ENCODE measurements around the gene GPC5. TPM values are rescaled to one million over a fixed set of nuclear protein-coding genes. Genes with fewer than 3 reads are reported as not detected.

GPC5 gene
- total and polyA plus RNA-seq, 2 experiments from 2014 or later: 0.32 TPM; not detected in 1

DNA sequence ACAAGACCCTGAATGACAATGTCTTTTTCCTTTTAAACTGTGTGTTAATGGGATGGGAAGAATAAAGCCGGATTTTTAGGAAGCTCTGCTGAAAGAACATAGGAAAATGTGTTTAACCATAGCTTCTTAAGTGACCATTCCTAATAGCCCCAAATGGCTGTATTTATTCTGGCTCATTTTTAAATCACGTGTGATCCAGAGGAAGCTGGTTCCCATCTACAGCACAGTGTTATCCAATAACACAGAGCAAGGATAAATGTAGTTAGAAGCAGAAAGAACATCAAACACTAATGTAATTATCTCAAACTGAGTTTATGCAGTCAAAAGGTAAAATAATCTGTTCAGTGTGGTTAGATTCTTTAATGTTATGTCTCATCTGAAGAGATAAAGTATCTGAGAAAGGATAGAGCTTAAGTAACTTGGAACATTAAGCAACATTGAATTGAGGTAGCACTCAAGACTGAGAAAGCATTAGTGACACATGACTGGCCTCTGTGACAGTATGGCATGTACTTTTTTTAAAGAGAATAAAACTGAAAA, 853.3 kb downstream of the GPC5 start:
- no peak for DNase-seq
- H3K9me2 ChIP-seq (ENCODE audit: insufficient read depth): no peaks in the 10 kb centered on the region
- no peak overlapping the region for H2AFZ ChIP-seq
- no peak overlapping the region for H3K27ac ChIP-seq
- H3K36me3 ChIP-seq (ENCODE audit: low read depth): no peaks in the 10 kb centered on the region
- H3K27me3 ChIP-seq (replicated peaks; ENCODE audit: insufficient read depth): no peaks in the 10 kb centered on the region
- H4K20me1 ChIP-seq (ENCODE audit: insufficient read depth): no peaks in the 10 kb centered on the region
- no peak overlapping the region for H3K4me3 ChIP-seq
- 0 to 10% methylated on average over 2 of the region's 2 CpGs for WGBS, 2 experiments (ENCODE audit: low coverage in 1 of 2, low lambda C conversion rate in 2 of 2, missing lambda C conversion rate in 2 of 2)
- no peaks in the 10 kb centered on the region for H3K79me2 ChIP-seq (ENCODE audit: insufficient read depth)
- no peak for TF ChIP-seq EZH2 (IDR thresholded peaks at IDR 0.05; ENCODE audit: insufficient read depth, poor library complexity, severe bottlenecking)
- no peak for TF ChIP-seq EZH2phosphoT487 (IDR thresholded peaks at IDR 0.05; ENCODE audit: insufficient read depth, low read depth)
- no peaks in the 10 kb centered on the region for H3K9me3 ChIP-seq (ENCODE audit: low read depth)
- H3K4me1 ChIP-seq (ENCODE audit: insufficient read depth): no peaks in the 10 kb centered on the region
- H3K9ac ChIP-seq: no peak overlapping the region
- no peaks in the 10 kb centered on the region for H3F3A ChIP-seq (ENCODE audit: insufficient read depth)
- in situ Hi-C loops (cut with MboI): no loop called here
- no peak overlapping the region for H3K4me2 ChIP-seq (ENCODE audit: unreplicated experiment)

DNA sequence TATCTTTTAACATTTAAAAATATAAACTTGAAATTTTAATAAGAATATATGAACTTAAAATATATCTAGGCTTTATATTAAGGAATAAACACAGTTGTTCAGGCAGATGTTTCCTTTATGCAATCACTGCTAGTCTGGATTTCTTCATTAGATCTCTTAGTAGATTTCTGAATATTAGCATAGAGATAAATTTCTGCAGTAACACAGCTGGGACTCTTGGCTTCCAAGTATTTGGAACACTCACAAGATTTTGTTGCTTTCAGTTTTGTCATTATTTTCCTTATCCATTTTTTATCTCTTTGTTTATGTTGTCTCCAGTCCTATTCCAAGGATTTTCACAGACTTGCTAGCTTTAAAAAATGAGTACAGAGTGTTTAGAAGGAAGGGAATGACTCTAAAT, 857.1 kb downstream of the GPC5 start:
- no peak for TF ChIP-seq EZH2phosphoT487 (IDR thresholded peaks at IDR 0.05; ENCODE audit: insufficient read depth, low read depth)
- no peak for TF ChIP-seq EZH2 (IDR thresholded peaks at IDR 0.05; ENCODE audit: insufficient read depth, poor library complexity, severe bottlenecking)
- in situ Hi-C loops (cut with MboI): no loop called here
- no peak overlapping the region for H3K4me3 ChIP-seq
- H3K4me2 ChIP-seq (ENCODE audit: unreplicated experiment): no peak overlapping the region
- H3F3A ChIP-seq (ENCODE audit: insufficient read depth): no peaks in the 10 kb centered on the region
- H3K4me1 ChIP-seq (ENCODE audit: insufficient read depth): no peaks in the 10 kb centered on the region
- no peaks in the 10 kb centered on the region for H3K36me3 ChIP-seq (ENCODE audit: low read depth)
- H4K20me1 ChIP-seq (ENCODE audit: insufficient read depth): no peaks in the 10 kb centered on the region
- DNase-seq: no peak
- no peaks in the 10 kb centered on the region for H3K27me3 ChIP-seq (replicated peaks; ENCODE audit: insufficient read depth)
- H3K9ac ChIP-seq: no peak overlapping the region
- no peaks in the 10 kb centered on the region for H3K9me3 ChIP-seq (ENCODE audit: low read depth)
- no peak overlapping the region for H3K27ac ChIP-seq
- no peaks in the 10 kb centered on the region for H3K79me2 ChIP-seq (ENCODE audit: insufficient read depth)
- H3K9me2 ChIP-seq (ENCODE audit: insufficient read depth): no peaks in the 10 kb centered on the region
- no peak overlapping the region for H2AFZ ChIP-seq

DNA sequence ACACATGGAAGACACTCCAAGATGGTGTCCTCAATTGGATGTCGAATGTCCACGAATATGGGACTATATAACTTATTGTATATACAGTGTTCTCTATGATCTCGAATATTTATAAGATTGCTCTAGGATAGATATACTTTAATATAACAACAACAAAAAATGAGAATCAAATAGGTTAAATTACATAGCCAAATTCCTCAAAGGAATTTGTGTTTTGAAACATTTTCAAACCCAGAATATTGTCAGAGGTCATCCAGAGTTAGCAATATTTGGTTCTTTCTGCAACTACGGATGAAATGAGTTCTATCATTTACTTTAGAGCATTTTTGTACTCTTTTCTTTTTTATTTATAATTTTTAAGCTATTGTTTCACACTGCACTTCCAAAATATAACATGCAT, 857.8 kb downstream of the GPC5 start:
- Histone ChIP-seq H4K20me1 (ENCODE audit: insufficient read depth) (no peaks in the 10 kb centered on the region), H3F3A (ENCODE audit: insufficient read depth) (no peaks in the 10 kb centered on the region), H3K4me3 (no peak overlapping the region), H3K27ac (no peak overlapping the region), H3K79me2 (ENCODE audit: insufficient read depth) (no peaks in the 10 kb centered on the region), H2AFZ (no peak overlapping the region), H3K36me3 (ENCODE audit: low read depth) (no peaks in the 10 kb centered on the region), H3K9ac (no peak overlapping the region), H3K4me1 (ENCODE audit: insufficient read depth) (no peaks in the 10 kb centered on the region), H3K9me3 (ENCODE audit: low read depth) (no peaks in the 10 kb centered on the region), H3K27me3 (replicated peaks; ENCODE audit: insufficient read depth) (no peaks in the 10 kb centered on the region), H3K4me2 (ENCODE audit: unreplicated experiment) (no peak overlapping the region), H3K9me2 (ENCODE audit: insufficient read depth) (no peaks in the 10 kb centered on the region)
- 33 to 43% methylated on average over 4 of the region's 4 CpGs for WGBS, 2 experiments (ENCODE audit: low coverage in 1 of 2, low lambda C conversion rate in 2 of 2, missing lambda C conversion rate in 2 of 2)
- in situ Hi-C loops (cut with MboI): no loop called here
- no peak for TF ChIP-seq EZH2 (IDR thresholded peaks at IDR 0.05; ENCODE audit: insufficient read depth, poor library complexity, severe bottlenecking)
- no peak for DNase-seq

DNA sequence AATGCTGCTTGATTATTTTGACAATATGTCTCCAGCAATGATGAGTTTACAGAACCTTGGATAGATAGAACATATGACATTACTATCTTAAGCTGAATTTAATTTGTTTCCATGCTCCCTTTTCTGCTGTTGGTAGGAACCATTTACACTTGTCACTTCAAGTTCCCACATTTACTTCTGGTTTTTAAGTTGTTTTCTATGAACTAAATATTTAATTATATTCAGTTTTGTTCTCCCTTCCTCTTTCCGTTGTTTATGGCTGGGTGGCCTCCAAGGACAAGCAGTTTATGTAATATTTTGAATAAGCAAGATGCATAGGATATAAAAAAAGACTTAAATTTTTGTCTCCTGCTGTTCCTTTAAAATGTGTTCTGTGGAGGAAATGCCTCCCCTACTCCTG, 860.6 kb downstream of the GPC5 start:
- Histone ChIP-seq H3K27me3 (replicated peaks; ENCODE audit: insufficient read depth) (no peaks in the 10 kb centered on the region), H3K9ac (no peak overlapping the region), H3K36me3 (ENCODE audit: low read depth) (no peaks in the 10 kb centered on the region), H3K79me2 (ENCODE audit: insufficient read depth) (no peaks in the 10 kb centered on the region), H4K20me1 (ENCODE audit: insufficient read depth) (no peaks in the 10 kb centered on the region), H3K27ac (no peak overlapping the region), H3K4me1 (ENCODE audit: insufficient read depth) (no peaks in the 10 kb centered on the region), H3K4me2 (ENCODE audit: unreplicated experiment) (no peak overlapping the region), H3K4me3 (no peak overlapping the region), H3F3A (ENCODE audit: insufficient read depth) (no peaks in the 10 kb centered on the region), H2AFZ (no peak overlapping the region), H3K9me3 (ENCODE audit: low read depth) (no peaks in the 10 kb centered on the region), H3K9me2 (ENCODE audit: insufficient read depth) (no peaks in the 10 kb centered on the region)
- WGBS, 2 experiments (ENCODE audit: low coverage in 1 of 2, low lambda C conversion rate in 2 of 2, missing lambda C conversion rate in 2 of 2): 0 to 3% methylated on average over 1 of the region's 1 CpG
- TF ChIP-seq EZH2phosphoT487 (IDR thresholded peaks at IDR 0.05; ENCODE audit: insufficient read depth, low read depth) (no peak), EZH2 (IDR thresholded peaks at IDR 0.05; ENCODE audit: insufficient read depth, poor library complexity, severe bottlenecking) (no peak)
- in situ Hi-C loops (cut with MboI): no loop called here
- no peak for DNase-seq

DNA sequence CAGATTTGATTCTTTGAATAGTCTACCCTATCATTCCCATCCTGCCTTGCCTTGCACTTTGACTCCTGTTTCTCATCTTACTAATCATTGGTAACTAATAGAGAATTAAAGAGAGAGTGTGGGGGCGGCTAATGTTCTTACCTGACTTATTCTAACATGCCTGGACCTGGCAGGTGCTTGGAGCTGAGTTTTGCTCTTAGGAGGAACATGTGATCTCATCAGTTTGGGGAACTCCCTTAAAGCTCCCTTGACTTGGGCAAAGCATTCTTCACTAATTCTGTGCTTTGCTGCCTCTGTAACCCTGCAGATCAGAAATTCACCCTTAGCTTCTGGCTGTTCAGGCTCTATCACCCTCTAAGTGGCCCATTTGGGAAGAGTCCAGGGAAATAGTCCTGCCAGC, 861.1 kb downstream of the GPC5 start:
- Histone ChIP-seq H3K9me2 (ENCODE audit: insufficient read depth) (no peaks in the 10 kb centered on the region), H3K9me3 (ENCODE audit: low read depth) (no peaks in the 10 kb centered on the region), H3K27me3 (replicated peaks; ENCODE audit: insufficient read depth) (no peaks in the 10 kb centered on the region), H3K27ac (no peak overlapping the region), H2AFZ (no peak overlapping the region), H3K9ac (no peak overlapping the region), H3K36me3 (ENCODE audit: low read depth) (no peaks in the 10 kb centered on the region), H3K4me3 (no peak overlapping the region), H3K4me2 (ENCODE audit: unreplicated experiment) (no peak overlapping the region), H3K79me2 (ENCODE audit: insufficient read depth) (no peaks in the 10 kb centered on the region), H4K20me1 (ENCODE audit: insufficient read depth) (no peaks in the 10 kb centered on the region), H3F3A (ENCODE audit: insufficient read depth) (no peaks in the 10 kb centered on the region), H3K4me1 (ENCODE audit: insufficient read depth) (no peaks in the 10 kb centered on the region)
- WGBS, 2 experiments (ENCODE audit: low coverage in 1 of 2, low lambda C conversion rate in 2 of 2, missing lambda C conversion rate in 2 of 2): 2 to 3% methylated on average over 1 of the region's 1 CpG
- DNase-seq: no peak
- in situ Hi-C loops (cut with MboI): no loop called here
- TF ChIP-seq EZH2 (IDR thresholded peaks at IDR 0.05; ENCODE audit: insufficient read depth, poor library complexity, severe bottlenecking) (no peak), EZH2phosphoT487 (IDR thresholded peaks at IDR 0.05; ENCODE audit: insufficient read depth, low read depth) (no peak)

All from GM23248 (cell line).